Head of caudate nucleus (tissue), 42 donors: ENCODE data around the gene MGRN1.

Source experiments
- DNase-seq, 42 donors: peaks; one replicate each; pipeline versions ENCODE4 v3.0.0 to v3.0.0-alpha.2; 2020 to 2021; ENCODE audit warnings: mixed read lengths in 7 of 42
- intact Hi-C: fragments of 100-400 bp; cut with DNase I; formaldehyde crosslinking; loops from one replicate; pipeline ENCODE4 v1.15.0; 2022

Gene MGRN1

DNA sequence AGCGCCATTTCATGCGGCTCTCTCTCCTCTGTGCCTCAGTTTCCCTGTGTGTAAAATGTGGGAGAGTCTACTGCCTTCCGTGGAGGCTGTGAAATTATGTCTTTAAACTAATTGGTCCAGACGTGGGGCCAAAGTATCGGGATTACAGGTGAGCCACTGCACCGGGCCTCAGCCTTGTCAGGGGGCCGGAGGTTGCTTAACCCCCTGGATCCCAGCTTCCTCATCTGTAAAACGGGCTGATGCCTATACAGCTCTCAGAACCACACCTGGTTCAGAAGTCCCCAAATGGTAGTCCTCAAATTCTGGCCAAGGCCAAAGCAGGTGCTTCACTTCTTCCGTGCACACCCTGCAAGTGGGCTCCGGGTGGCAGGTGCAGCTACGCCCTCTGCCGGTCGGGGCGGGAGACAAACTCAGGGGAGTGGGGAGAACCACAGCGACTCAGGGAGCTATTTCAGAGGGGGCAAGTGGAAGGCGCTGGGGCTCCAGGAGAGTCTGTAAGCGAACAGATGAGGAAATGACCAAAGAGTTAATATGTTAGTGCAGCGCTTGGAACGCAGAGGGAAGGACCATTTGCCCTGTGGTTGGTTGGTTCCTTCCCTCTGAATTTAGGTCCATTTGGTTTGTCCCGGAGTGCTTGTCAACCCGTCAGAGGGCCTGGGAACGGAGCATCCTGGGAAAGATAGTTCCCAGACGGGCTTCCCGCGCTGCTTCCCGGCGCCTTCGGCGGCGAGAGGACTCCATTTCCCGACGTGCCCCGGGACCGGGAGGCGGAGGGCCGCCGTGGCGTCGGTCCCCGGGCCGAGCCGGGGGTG, at the start of gene MGRN1:
Gene MGRN1 (plus strand): TSS at position 812 of the 812 bp plus-strand sequence. CDS start 135 bp downstream, outside the sequence.
- DNase-seq: peak; percentile 87 to 99 (median 96)
- intact Hi-C loops: loop anchor here (5.0 kb wide), 1 partner anchor 58 kb away; no protein-coding TSS in a partner anchor

DNA sequence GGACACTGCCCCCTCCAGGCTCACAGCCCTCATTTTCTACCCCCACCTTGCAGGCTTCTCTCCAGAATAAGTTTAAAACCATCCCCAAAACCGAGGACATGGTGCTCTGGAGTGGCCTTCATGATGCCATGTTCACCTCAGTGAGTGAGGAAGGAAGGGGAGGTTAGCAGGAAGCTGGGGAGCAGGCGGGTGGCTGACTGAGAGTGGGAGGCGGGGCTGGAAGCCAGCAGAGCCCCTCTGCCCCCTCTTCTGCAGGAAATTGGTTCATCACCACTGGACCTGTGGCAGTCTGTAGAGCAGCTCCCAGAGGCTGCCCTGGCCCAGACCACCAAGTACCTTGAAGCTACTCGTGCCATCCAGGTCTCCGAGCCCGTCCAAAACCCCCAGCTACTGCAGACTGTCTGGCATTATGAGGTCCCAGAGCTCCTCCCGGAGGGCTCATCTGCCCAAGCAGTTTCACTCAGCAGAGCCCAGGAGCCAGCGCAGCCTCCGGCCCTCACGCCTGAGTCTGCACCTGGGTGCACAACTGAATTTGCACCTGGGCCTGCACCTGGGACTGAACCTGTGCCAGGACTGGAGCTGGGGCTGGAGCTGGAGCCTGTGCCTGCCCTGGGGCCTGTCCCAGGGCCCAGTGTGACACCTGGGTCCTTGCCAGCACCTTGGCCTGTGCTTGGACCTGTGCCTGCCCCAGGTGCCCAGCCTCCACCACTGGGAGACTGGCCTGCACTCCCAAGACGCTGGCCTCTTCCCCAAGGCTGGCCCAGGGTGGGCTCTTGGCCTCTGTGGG, 49.5 kb upstream of the MGRN1 start:
- intact Hi-C loops: no loop called here

DNA sequence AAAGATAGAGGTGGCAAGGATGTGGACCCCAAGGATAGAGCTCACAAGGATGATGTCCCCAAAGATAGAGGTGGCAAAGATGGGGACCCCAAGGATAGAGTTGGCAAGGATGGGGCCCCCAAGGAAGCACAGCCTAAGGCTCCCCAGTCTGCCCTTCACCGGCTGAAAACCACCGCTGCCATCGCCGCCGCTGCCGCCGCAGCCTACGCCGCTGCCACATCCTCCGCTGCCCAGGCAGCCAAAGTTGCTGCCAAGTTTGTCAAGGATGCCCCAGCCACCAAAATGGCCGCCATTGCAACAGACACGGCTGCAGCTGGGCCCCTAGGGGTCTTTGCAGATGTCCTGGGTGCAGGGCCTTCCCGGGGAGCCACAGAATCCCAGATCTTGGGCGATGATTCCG, 48.6 kb upstream of the MGRN1 start:
- intact Hi-C loops: no loop called here
- DNase-seq: no peak

More for the DNA sequence above, 49.5 kb upstream of the MGRN1 start:
- DNase-seq: no peak

DNA sequence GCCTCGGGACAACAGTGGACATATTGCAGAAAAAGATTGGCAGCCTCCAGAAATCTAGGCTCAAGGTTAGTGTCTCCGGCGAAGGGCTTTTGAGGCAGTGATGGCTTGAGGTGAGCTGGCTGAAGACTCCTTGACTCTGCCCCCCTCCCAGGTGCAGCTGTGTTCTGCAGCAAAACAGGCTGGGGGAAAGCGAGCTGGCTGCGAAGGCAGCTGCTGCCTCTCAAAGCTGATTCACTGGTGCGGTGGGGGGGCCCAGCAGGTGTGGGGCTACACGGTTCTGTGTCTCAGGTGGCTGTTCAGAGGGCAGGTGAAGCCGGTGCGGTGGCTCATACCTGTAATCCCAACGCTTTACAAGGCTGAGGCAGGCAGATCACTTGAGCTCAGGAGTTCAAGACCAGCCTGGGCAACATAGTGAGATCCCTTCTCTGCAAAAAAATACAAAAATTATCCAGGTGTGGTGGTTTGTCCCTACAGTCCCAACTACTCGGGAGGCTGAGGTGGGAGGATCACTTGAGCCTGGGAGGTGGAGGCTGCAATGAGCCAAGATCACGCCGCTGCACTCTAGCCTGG, 45.6 kb upstream of the MGRN1 start:
- intact Hi-C loops: no loop called here
- no peak for DNase-seq

DNA sequence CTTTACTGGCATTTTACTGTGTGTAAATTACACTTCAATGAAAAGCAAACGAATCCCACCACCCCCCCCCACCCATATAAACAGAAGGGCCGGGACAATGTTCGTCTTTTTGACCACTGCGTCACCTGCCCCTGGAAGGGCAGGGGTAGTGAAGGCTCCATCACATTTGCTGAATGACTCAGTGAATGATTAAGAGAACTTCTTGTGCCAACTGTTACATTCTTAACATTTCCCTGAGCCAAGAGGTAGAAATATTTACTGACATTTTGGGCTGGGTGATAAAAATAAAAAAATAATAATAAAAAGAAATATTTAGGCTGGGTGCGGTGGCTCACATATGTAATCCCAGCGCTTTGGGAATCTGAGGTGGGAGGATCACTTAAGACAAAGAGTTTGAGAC, 44.4 kb upstream of the MGRN1 start:
- no peak for DNase-seq
- intact Hi-C loops: no loop called here

DNA sequence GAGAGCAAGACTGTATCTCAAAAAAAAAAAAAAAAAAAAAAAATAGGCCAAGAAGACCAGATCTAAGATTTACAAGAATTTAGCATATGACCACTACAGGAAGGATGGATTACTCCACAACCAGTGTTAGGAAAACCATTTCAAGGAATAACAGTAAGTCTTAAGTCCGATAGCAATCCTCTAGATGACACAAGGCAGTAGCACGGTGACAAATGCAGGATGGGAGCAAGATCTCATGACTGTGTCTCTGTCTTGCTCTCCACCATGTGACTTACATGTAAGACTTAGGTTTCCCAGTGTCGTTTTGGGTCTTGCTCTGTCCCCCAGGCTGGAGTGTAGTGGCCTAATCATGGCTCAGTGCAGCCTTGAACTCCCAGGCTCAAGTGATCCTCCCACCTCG, 40.7 kb upstream of the MGRN1 start:
- DNase-seq: no peak
- intact Hi-C loops: no loop called here

DNA sequence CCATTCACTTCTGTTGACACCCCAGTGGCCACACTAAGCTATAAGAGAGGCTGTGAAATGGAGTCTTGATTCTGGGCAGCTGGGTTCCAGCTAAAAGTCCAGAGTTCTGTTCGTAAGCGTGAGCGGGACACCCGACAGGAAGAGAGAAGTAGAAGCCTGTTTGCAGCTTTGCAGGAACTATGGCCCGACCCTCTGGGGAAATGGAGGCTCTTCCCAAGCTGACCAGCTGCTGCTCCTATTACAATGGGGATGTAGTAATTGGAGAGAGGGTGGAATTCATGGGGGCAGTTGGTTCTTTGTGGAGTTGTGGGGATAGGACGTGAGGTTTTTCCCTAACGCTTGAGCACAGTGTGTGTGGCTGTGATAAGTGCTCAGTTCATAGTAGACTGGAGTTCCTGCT, 38.3 kb upstream of the MGRN1 start:
- no peak for DNase-seq
- intact Hi-C loops: no loop called here

DNA sequence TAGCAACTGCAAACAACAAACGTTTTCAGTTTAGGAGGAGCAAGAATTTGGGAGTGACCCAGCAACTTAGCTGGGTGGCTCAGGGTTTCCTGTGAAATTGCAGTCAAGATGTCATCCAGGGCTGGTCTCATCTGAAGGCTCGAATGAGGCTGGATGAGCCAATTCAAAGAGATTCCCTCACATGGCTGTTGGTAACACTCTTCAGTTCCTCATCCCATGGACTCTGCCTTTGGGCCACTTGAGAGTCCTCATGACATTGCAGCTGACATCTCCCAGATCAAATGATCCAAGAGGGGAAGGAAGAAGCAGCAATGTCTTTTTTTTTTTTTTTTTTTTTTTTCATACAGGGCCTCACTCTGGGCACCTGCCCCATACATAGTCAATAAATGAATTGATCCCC, 36.2 kb upstream of the MGRN1 start:
- DNase-seq: no peak
- intact Hi-C loops: no loop called here

DNA sequence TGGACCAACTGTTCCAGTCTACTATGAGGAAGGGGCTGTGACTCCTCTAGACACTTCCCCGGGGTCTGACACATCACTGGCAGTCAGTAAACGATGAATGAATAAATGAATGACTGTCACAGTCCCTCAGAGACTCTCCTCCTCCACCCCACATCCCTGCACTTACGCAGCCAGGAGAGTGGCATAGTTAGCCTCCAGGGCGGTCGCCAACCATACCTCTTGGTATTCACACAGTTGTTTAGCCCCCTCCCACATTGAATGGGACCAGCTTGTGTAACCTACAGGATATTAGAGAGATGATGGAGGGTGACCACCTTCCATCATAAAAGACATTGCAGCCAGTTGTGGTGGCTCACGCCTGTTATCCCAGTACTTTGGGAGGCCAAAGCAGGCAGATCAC, 35.7 kb upstream of the MGRN1 start:
- no peak for DNase-seq
- intact Hi-C loops: no loop called here

DNA sequence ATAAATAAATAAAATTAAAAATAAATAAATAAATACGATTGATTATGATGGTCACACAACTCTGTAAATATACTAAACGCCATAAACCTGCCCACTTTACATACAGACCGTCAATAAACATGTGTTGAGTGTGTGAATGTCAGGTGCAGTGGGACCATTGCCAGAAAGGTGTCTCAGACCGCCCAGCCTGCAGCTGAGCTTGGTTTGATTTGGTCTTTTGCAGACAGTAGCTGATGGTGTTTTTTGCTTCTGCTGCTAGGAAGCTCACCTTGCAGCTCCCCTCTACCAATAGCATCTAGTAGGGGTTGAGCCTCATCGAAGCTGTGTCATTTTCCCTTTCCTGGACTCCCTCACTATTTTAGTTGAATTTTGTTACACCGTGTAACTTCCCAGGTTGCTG, 33.4 kb upstream of the MGRN1 start:
- intact Hi-C loops: no loop called here
- no peak for DNase-seq

DNA sequence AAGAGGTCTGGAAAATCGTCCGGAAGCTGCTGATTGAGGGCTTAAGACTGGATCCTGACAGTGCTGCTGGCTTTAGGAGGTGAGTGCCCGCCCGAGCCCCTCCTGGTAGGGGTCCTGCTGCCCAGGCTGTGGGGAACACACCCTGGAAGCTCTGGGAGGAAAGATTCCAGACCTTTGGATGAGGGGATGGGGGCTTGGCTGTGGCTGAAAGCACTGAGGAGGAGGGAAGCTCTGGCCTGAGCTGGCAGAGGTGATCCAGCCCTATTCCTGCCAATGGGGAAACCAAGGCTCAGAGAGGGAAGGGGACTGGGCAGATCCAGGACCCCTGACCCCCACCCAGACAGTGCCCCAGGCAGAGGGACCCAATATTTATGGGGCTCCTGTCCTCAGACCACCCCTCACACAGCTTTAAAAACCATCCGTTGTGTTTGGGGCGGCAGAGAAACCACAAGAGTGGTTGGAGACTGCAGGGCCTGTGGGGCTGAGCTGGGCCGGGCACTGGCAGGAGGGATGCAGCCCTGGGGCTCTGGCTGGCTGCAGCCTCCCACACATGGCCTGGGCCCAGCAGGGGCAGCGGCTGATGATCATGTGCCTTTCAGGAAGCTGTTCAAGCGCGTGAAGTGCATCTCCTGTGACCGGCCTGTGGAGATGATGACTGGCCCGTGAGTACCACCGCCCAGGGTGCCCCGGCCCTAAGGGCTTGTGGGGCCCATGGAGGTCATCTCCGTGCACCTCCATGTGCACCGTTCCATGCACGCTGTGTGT, 32.7 kb upstream of the MGRN1 start:
- no peak for DNase-seq
- intact Hi-C loops: no loop called here

DNA sequence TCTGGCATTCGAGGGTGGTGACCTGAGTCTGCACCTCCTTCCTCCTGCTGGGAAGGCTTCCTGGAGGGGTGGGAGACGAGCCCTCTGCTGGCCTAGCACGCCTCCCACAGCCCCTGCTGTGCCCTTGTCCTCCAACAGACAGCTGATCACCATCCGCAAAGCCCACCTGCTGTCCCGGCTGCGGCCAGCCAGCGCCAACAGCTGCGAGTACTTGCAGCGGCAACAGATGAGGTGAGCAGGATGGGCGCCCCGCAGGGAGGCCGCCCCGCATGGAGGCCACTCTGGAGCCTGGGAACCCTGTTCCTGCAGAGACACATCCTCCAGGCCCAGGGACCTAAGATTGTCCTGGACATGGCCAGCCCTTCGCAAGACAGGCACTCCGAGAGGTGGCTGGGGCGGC, 31.5 kb upstream of the MGRN1 start:
- no peak for DNase-seq
- intact Hi-C loops: no loop called here

DNA sequence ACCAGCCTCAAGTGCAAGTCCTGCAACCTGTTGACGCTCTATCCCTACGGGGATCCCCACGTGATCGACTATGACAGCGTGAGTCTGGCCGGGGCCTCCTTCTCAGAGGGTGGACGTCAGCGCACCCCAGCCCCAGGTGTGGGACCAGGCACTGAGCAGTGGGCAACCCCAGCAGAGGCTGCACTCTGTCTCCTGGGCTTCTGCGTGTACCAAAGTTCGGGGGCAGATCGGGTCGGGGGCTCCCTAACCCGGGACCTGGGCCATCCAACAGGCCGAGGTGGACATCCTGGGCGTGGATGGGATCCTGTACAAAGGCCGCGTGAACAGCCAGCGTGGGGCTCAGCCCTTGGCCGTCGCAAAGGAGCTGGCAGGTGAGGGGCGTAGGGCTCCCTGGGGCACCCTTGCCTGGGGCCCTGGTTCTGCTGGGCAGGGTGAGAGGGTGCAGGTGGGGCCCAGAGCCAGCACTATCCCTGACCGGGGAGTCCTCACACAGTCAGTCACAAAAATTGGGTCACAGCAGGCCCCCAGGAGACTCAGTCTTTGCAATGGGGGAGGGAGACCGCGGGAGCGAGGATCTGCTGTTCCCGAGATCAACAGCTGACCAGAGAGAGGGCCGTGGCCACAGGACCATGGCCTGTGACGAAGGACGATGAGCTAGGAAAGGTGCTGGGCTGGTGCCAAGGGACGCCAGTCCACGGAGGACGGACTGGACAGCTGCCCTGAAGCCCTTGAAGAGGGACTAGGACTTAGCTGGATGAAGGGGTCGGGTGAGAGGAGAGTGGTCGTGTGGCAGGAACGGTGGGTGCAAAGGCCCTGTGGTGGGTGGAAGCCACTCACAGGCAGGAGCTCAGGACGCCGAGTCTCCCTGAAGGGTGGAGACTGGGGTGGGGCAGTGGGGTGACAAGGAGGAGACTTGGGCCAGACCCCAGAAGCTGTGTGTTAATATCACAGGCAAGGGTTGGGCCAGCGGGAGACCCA, 29.9 kb upstream of the MGRN1 start:
- intact Hi-C loops: no loop called here
- DNase-seq: no peak

DNA sequence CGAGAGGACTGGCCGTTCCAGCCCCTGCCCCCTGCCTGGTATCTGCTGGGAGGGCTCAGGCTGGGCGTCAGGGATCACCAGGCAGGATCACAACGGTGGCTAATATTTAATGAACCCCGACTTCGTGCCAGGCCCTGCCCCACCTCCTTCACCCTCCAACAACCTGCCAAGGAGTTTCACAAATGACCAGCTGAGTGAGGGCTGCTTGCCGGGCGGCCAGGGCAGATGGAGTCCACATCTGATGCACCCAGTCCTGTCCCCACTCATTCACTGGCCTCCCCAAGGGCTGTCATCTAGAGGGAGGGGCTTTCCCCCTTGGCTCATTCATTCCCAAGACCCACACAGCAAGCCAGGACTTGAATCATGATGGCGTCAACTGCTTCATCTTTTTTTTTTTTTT, 27.5 kb upstream of the MGRN1 start:
- peak in 4 of 42 donors; percentile 16 to 80 (median 34) for DNase-seq
- intact Hi-C loops: no loop called here

DNA sequence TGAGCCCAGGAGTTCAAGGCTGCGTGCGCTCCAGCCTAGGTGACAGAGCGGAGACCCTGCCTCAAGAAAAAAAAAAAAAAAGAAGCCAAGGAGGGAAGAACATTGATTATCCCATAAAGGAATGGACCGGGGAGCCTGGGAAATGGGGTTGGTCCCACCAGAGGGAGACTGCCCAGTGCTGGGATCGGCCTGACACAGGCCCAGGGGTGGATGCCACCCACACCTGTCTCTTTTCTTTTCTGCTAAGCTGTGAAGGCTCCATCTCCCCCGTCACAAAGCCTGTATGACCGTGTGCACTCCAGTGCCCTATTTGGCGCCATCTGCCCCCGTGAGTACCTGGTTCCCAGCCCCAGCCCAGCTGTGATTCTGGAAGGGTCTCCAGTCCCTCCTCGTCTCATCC, 25.6 kb upstream of the MGRN1 start:
- no peak for DNase-seq
- intact Hi-C loops: no loop called here

DNA sequence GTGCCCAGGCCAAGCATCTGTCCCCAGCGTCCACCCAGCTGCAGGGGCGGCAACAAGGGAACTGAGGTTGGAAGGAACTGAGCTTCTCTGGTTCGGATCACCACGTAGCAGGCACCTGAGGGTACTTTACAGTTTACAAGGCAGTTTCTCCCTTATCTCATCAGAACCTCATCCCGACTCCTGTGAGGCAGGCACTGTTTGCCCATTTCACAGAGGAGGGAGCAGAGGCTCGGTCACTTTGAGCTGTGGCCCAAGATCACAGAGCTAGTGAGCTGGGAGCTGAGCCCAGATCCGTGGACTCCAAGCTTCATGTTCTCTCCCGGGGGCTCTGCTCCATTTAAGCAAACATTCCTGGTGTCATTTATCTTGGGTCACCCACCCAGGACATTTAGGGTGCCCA, 25.1 kb upstream of the MGRN1 start:
- no peak for DNase-seq
- intact Hi-C loops: no loop called here

DNA sequence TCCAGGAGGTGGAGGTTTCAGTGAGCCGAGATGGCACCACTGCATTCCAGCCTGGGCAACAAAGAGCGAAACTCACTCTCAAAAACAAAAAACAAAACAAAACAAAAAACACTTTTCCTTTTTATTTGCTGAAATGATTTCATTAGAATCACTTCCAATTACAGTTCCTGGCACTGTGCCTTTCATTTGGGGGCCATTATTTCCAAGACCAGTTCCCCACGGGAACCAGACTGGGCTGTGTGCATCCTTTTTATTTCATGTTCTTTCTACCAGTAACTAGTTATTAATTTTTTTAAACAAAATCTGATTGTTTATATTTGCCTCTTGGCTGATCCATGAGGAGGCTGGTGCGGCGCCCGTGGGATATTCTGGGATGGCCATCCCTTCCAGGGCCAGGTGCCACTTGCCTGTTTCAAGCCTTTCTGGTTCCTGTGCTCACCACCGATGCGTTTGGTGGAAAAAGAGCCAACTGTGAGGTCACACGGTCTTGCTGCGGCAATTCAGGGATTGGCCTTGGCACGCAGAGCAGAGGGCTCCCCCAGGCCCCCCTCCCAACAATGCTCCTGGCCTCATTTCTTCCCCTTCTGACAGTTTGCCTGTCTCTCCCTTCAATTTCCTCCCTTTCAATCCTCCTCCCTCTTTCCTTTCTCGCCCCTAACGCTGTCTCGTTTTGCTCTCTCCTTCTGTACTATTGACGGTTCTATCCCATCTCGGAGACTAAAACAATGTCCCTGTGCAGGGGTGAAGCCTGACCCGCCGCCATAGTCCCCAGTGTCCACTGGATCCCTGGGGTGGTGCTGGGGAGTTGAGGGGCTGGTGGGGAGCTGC, 23.4 kb upstream of the MGRN1 start:
- intact Hi-C loops: no loop called here
- peak in 31 of 42 donors; percentile 17 to 81 (median 46) for DNase-seq

DNA sequence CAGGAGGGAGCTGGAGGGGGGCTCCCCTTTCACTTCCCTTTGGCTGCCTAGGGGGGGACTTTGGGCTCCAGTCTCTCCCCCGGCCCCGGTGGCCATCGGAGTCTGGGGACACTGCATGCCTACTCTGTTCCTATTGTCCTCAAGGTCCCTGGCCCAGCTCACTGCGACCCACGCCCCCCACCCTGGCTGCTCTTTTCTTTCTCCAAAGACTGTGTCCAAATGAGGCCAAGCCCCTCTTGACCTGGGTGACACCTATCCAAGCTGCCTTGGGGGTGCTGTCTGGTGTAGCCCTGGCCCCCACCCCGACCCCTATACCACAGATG, 22.8 kb upstream of the MGRN1 start:
- no peak for DNase-seq
- intact Hi-C loops: no loop called here
